ENCODE measurements around the gene SLC41A3.

The SLC41A3 gene

GRCh38 chr3:126005951-126006350 is 78.0 kb downstream of the SLC41A3 start:
- H3K9ac ChIP-seq (ENCODE audit: low read length), result no peak overlapping the region
- no peaks in the 10 kb centered on the region for H3K79me2 ChIP-seq (ENCODE audit: low read length)
- H2AFZ ChIP-seq (ENCODE audit: low read length), result no peak overlapping the region
- no peak overlapping the region for H3K27ac ChIP-seq (ENCODE audit: low read length)
- DNase-seq, result no peak
- no peaks in the 10 kb centered on the region for H3K27me3 ChIP-seq (replicated peaks; ENCODE audit: insufficient read depth, low read length)
- no peaks in the 10 kb centered on the region for H3K4me1 ChIP-seq (ENCODE audit: low read length)
- H3K36me3 ChIP-seq (replicated peaks; ENCODE audit: insufficient read depth, low read length), result no peaks in the 10 kb centered on the region
- no peaks in the 10 kb centered on the region for H3K9me2 ChIP-seq (replicated peaks; ENCODE audit: insufficient read depth, low read length)
- H3K4me2 ChIP-seq (ENCODE audit: low read depth, low read length), result no peak overlapping the region
- H4K20me1 ChIP-seq (ENCODE audit: insufficient read depth, low read length), result no peaks in the 10 kb centered on the region
- H3K4me3 ChIP-seq (ENCODE audit: low read length), result no peak overlapping the region
- no peaks in the 10 kb centered on the region for H3F3A ChIP-seq (ENCODE audit: insufficient read depth, low read length)
- H3K9me3 ChIP-seq (replicated peaks; ENCODE audit: insufficient read depth, low read length), result no peaks in the 10 kb centered on the region
- TF ChIP-seq CTCF (IDR thresholded peaks at IDR 0.05; ENCODE audit: low read length), result no peak
- no peak for TF ChIP-seq EZH2phosphoT487 (IDR thresholded peaks at IDR 0.05; ENCODE audit: low read length)
- TF ChIP-seq EZH2 (optimal IDR thresholded peaks at IDR 0.05; ENCODE audit: low read depth, low read length), result no peak

- Histone ChIP-seq H3K27me3 (replicated peaks; ENCODE audit: insufficient read depth, low read length) (no peaks in the 10 kb centered on the region), H3K36me3 (replicated peaks; ENCODE audit: insufficient read depth, low read length) (no peaks in the 10 kb centered on the region), H2AFZ (ENCODE audit: low read length) (no peak overlapping the region), H3K9ac (ENCODE audit: low read length) (no peak overlapping the region), H4K20me1 (ENCODE audit: insufficient read depth, low read length) (no peaks in the 10 kb centered on the region), H3K9me3 (replicated peaks; ENCODE audit: insufficient read depth, low read length) (no peaks in the 10 kb centered on the region), H3K27ac (ENCODE audit: low read length) (no peak overlapping the region), H3K4me3 (ENCODE audit: low read length) (no peak overlapping the region), H3K4me1 (ENCODE audit: low read length) (no peaks in the 10 kb centered on the region), H3K4me2 (ENCODE audit: low read depth, low read length) (no peak overlapping the region), H3K9me2 (replicated peaks; ENCODE audit: insufficient read depth, low read length) (no peaks in the 10 kb centered on the region), H3F3A (ENCODE audit: insufficient read depth, low read length) (no peaks in the 10 kb centered on the region), H3K79me2 (ENCODE audit: low read length) (no peaks in the 10 kb centered on the region)
- TF ChIP-seq EZH2phosphoT487 (IDR thresholded peaks at IDR 0.05; ENCODE audit: low read length) (no peak), CTCF (IDR thresholded peaks at IDR 0.05; ENCODE audit: low read length) (no peak), EZH2 (optimal IDR thresholded peaks at IDR 0.05; ENCODE audit: low read depth, low read length) (no peak)
- no peak for DNase-seq
These were observed 79.2 kb downstream of the SLC41A3 start for GRCh38 chr3:126004692-126005091.

GRCh38 chr3:126004217-126004616 is 79.7 kb downstream of the SLC41A3 start:
- Histone ChIP-seq H4K20me1 (ENCODE audit: insufficient read depth, low read length) (no peaks in the 10 kb centered on the region), H3K36me3 (replicated peaks; ENCODE audit: insufficient read depth, low read length) (no peaks in the 10 kb centered on the region), H3K9me2 (replicated peaks; ENCODE audit: insufficient read depth, low read length) (no peaks in the 10 kb centered on the region), H3K4me1 (ENCODE audit: low read length) (no peaks in the 10 kb centered on the region), H3K27ac (ENCODE audit: low read length) (no peak overlapping the region), H3K4me2 (ENCODE audit: low read depth, low read length) (no peak overlapping the region), H3K79me2 (ENCODE audit: low read length) (no peaks in the 10 kb centered on the region), H2AFZ (ENCODE audit: low read length) (no peak overlapping the region), H3F3A (ENCODE audit: insufficient read depth, low read length) (no peaks in the 10 kb centered on the region), H3K4me3 (ENCODE audit: low read length) (no peak overlapping the region), H3K9me3 (replicated peaks; ENCODE audit: insufficient read depth, low read length) (no peaks in the 10 kb centered on the region), H3K9ac (ENCODE audit: low read length) (no peak overlapping the region), H3K27me3 (replicated peaks; ENCODE audit: insufficient read depth, low read length) (no peaks in the 10 kb centered on the region)
- DNase-seq, result no peak
- TF ChIP-seq EZH2 (optimal IDR thresholded peaks at IDR 0.05; ENCODE audit: low read depth, low read length) (no peak), EZH2phosphoT487 (IDR thresholded peaks at IDR 0.05; ENCODE audit: low read length) (no peak), CTCF (IDR thresholded peaks at IDR 0.05; ENCODE audit: low read length) (no peak)
